ENCODE results near the gene AP1S3.

DNA sequence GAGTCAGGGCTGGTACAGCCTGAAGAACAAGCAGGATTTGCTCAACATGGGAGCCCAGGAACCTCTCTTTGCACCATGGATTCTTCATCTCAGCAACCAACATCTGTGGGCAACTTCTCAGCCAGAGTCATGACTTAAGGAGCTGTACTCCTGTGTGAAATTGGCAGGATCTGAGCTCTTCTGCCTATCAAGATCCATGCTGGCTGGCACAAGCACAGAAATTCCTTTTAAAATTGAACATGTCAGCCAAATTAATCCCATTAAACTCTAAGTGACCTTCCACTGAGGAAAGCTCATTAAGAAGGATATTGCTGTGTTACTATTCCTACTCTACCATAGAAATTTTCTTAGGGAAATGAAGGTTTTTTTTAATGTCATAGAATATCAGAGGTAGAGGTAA, 124.7 kb downstream of the AP1S3 start:
- TF ChIP-seq CTCF (IDR thresholded peaks at IDR 0.05): no peak
- no peak for TF ChIP-seq POLR2A (IDR thresholded peaks at IDR 0.05)
